Liver (tissue), 3 donors: ENCODE measurements around the gene ETS2.

Experiments used
- CTCF ChIP-seq: fragments of 150-350 bp; IDR thresholded peaks from 2 replicates; pipeline ENCODE4 v1.5.1; 2017; ENCODE audit warnings: improper control_type of control experiment, low read depth, low read length; ENCODE audit not compliant: missing input control
- EGR1 ChIP-seq, 2 donors: IDR thresholded peaks; 2 replicates each; pipeline ENCODE4 v1.6.1; 2016 to 2018; ENCODE audit warnings: antibody characterized with exemption in 2 of 2, low read depth in 2 of 2
- FOXA1 ChIP-seq: IDR thresholded peaks from 2 replicates; pipeline ENCODE4 v1.6.1; 2016; ENCODE audit warnings: antibody characterized with exemption
- GABPA ChIP-seq, 2 donors: IDR thresholded peaks in 1 of 2; conservative IDR thresholded peaks in 1 of 2; 2 replicates each; pipeline ENCODE4 v1.6.1; 2016; ENCODE audit warnings: antibody characterized with exemption in 2 of 2, mild to moderate bottlenecking in 1 of 2, moderate library complexity in 1 of 2
- HNF4A ChIP-seq, 2 donors: conservative IDR thresholded peaks; 2 replicates each; pipeline ENCODE4 v1.6.1; 2016; ENCODE audit warnings: antibody characterized with exemption in 2 of 2, mild to moderate bottlenecking in 2 of 2
- MAX ChIP-seq: IDR thresholded peaks from 2 replicates; pipeline ENCODE4 v1.6.1; 2016; ENCODE audit warnings: antibody characterized with exemption
- RAD21 ChIP-seq, 2 donors: IDR thresholded peaks; 2 replicates each; pipeline ENCODE4 v1.6.1; 2016; ENCODE audit warnings: antibody characterized with exemption in 2 of 2, mild to moderate bottlenecking in 2 of 2
- TAF1 ChIP-seq: conservative IDR thresholded peaks from 2 replicates; pipeline ENCODE4 v1.6.1; 2016; ENCODE audit warnings: antibody characterized with exemption, mild to moderate bottlenecking
- YY1 ChIP-seq: IDR thresholded peaks from 2 replicates; pipeline ENCODE4 v1.6.1; 2016; ENCODE audit warnings: antibody characterized with exemption, mild to moderate bottlenecking
- TF ChIP-seq, protein P1 (sequence below): IDR thresholded peaks from 2 replicates; pipeline ENCODE4 v1.6.1; 2016; ENCODE audit warnings: antibody characterized with exemption
- donor health status: healthy.
- donor health status: healthy.

GRCh38 chr21:38831526-38832467, 26.1 kb downstream of the ETS2 start:
- TF ChIP-seq, protein P1, sequence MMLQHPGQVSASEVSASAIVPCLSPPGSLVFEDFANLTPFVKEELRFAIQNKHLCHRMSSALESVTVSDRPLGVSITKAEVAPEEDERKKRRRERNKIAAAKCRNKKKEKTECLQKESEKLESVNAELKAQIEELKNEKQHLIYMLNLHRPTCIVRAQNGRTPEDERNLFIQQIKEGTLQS, result peak; percentile 96
- TF ChIP-seq FOXA1 (peak; percentile 51), CTCF (no peak), MAX (no peak), YY1 (peak; percentile 83), RAD21 (IDR thresholded peaks at IDR 0.05) (peak; percentile 62 to 76), EGR1 (IDR thresholded peaks at IDR 0.05; ENCODE audit: low read depth in 2 of 2) (peak in 1 of 2 donors; percentile 9), HNF4A (conservative IDR thresholded peaks at IDR 0.05) (peak; percentile 91 to 92), GABPA (IDR thresholded peaks at IDR 0.05 in 1 of 2, conservative IDR thresholded peaks at IDR 0.05 in 1 of 2) (peak in 1 of 2 donors; percentile 19), TAF1 (peak; percentile 39)
